DOHH2 (cell line): ENCODE data around the gene KLHL30.

Experiments used
- CTCF ChIP-seq: fragments of 200-600 bp; sonication (generic); IDR thresholded peaks from one replicate; pipeline ENCODE4 v1.5.1; 2014; ENCODE audit warnings: antibody characterized with exemption, mild to moderate bottlenecking, low read depth, low read length; ENCODE audit not compliant: poor library complexity, severe bottlenecking
- EZH2phosphoT487 ChIP-seq: fragments of 200-600 bp; sonication (generic); IDR thresholded peaks from 2 replicates; pipeline ENCODE4 v1.6.1; 2017; ENCODE audit warnings: borderline replicate concordance, mild to moderate bottlenecking, antibody characterized with exemption, low read length, moderate library complexity, mixed read lengths

DNA sequence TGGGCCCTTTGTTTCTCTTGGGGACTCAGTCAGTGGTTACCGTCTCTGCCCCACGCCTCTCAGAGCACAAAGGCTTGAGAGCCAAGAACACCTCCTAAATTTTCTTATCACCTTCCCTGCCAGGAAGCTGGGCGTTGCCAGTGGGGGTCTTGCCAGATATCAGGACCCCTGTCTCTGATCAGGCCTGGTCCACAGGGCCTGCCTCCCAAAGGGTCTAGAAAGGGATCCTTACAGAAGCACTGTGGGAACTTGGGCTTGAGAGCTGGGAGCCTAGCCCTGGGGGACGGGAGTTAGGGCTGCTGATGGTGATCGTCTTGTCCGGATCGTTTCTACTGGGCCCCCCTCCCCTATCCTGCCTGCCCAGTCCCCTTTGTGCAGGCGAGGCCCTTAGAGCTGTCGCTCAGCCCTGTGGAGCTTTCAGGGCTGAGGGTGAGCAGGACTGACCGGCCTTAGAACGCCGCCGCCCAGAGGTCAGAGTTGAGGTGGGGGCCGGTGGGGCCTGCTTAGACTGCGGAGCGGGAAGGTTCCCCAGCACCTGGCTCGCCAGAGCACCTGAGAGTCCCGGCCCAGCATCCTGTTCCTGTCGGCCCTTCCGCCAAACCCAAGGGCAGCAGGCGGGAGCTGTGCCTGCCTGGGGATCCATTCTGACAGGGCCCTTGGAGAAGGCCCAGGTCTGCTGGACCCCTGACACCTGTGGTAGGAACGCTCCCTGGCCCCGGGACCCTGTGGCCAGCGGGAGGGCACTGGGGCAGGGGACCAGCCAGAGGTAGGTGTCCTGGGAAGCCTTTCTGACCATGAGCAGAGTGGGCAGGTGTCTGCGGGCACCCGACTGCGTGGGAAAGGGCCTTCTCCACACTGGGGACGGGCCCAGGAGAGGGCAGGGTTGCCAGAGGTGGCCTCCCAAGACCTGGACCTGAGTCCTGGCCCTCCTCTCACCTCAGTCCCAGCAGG lies 37.4 kb upstream of the KLHL30 start:
- no peak for TF ChIP-seq CTCF
- TF ChIP-seq EZH2phosphoT487: no peak
